K562 (cell line): Measurements from ENCODE around the gene TANK. TPM values are rescaled to one million over a fixed set of nuclear protein-coding genes. Genes with fewer than 3 reads are reported as not detected.

Experiments
- ATAC-seq: fragments of 200-7000 bp; cut with Tn5 transposase; 3 replicates; pipeline ENCODE4 v1.9.1; 2020; ENCODE audit warnings: moderate library complexity
- BruUV-seq: library from RNA; stranded (reverse); fragments of 400-500 nt; replicated peaks from 2 replicates; lab custom pipeline; 2021; lab: Mats Ljungman, UMichigan
- CTCF ChIA-PET: fragments of 300-600 bp; formaldehyde crosslinking; extraction: SDS; loops from one replicate; lab custom pipeline; 2021; ENCODE audit warnings: low intra/inter-chr PET ratio; lab: Yijun Ruan, JAX
- POLR2A ChIA-PET: fragments of 300-600, 350-650 bp; sonication (Branson Sonifier 250); formaldehyde crosslinking; extraction: SDS; loops from one replicate; lab custom pipeline; 2021; ENCODE audit warnings: antibody characterized with exemption, inconsistent platforms; lab: Yijun Ruan, JAX
- DNase-seq, 4 experiments: peaks; one replicate each; pipeline versions ENCODE4 v3.0.0 to v3.0.0-alpha.2; 2011 to 2018; ENCODE audit warnings: low spot score in 3 of 4, mixed read lengths in 3 of 4; ENCODE audit errors: extremely low read depth in 1 of 4
- FAIRE-seq: peaks from 2 replicates; lab custom pipeline; 2011; peaks lifted over from hg19 to GRCh38; lab: Jason Lieb, UNC
- H2AFZ ChIP-seq: 2 replicates; pipeline ENCODE4 v1.6.0; 2011; ENCODE audit warnings: low read depth, low read length, control low read depth, inconsistent platforms
- H3K27ac ChIP-seq: fragments of 200-600 bp; 3 replicates; pipeline ENCODE4 v1.8.0; 2011; ENCODE audit warnings: low read depth, mild to moderate bottlenecking, control low read depth, inconsistent platforms, low read length, moderate library complexity, mixed read lengths; ENCODE audit errors: extremely low read depth
- H3K27me3 ChIP-seq, 2 experiments: fragments of 300-600 bp in 1 of 2; 2 replicates in 1 of 2; 3 replicates in 1 of 2; pipeline versions ENCODE4 v1.6.0 to v1.8.0; 2011; ENCODE audit warnings: inconsistent platforms in 2 of 2, low read length in 2 of 2, mild to moderate bottlenecking in 1 of 2, mixed read lengths in 1 of 2, moderate library complexity in 1 of 2; ENCODE audit not compliant: control insufficient read depth in 2 of 2, insufficient read depth in 2 of 2
- H3K36me3 ChIP-seq: fragments of 300-600 bp; 3 replicates; pipeline ENCODE4 v1.8.0; 2011; ENCODE audit warnings: mild to moderate bottlenecking, low read length, inconsistent platforms; ENCODE audit not compliant: control insufficient read depth, insufficient read depth
- H3K4me1 ChIP-seq, 2 experiments: fragments of 200-600 bp in 1 of 2; replicated peaks in 1 of 2; 2 replicates in 1 of 2; 3 replicates in 1 of 2; pipeline versions ENCODE4 v1.5.1 to v1.8.0; 2011; ENCODE audit warnings: inconsistent platforms in 2 of 2, low read length in 2 of 2, mild to moderate bottlenecking in 1 of 2, mixed read lengths in 1 of 2, moderate library complexity in 1 of 2; ENCODE audit not compliant: control insufficient read depth in 2 of 2, insufficient read depth in 2 of 2
- H3K4me2 ChIP-seq: 2 replicates; pipeline ENCODE4 v1.6.1; 2011; ENCODE audit warnings: low read length, control low read depth, inconsistent platforms, mixed read lengths; ENCODE audit not compliant: insufficient read depth
- H3K4me3 ChIP-seq: fragments of 200-600 bp; sonication (generic), shearing (Covaris generic); 2 replicates; pipeline ENCODE4 v1.5.1; 2016; ENCODE audit warnings: control low read depth, inconsistent platforms
- H3K79me2 ChIP-seq: fragments of 200-600 bp; 3 replicates; pipeline ENCODE4 v1.8.0; 2011; ENCODE audit warnings: low read length, inconsistent platforms; ENCODE audit not compliant: control insufficient read depth, insufficient read depth
- H3K9ac ChIP-seq, 2 experiments: 2 replicates each; pipeline versions ENCODE4 v1.6.0 to v1.6.1; 2011; ENCODE audit warnings: low read depth in 2 of 2, low read length in 2 of 2, control low read depth in 1 of 2, inconsistent platforms in 1 of 2, mild to moderate bottlenecking in 1 of 2, mixed read lengths in 1 of 2; ENCODE audit not compliant: insufficient read depth in 1 of 2
- H3K9me1 ChIP-seq: one replicate; pipeline ENCODE4 v1.6.0; 2011; ENCODE audit warnings: inconsistent platforms, mild to moderate bottlenecking, low read length, moderate library complexity; ENCODE audit not compliant: control insufficient read depth, insufficient read depth
- H3K9me3 ChIP-seq: replicated peaks from 2 replicates; pipeline ENCODE4 v1.5.1; 2011; ENCODE audit warnings: low read depth, low read length, inconsistent platforms; ENCODE audit not compliant: control insufficient read depth, insufficient read depth
- H4K20me1 ChIP-seq: replicated peaks from 2 replicates; pipeline ENCODE4 v1.6.1; 2011; ENCODE audit warnings: low read length, inconsistent platforms, mixed read lengths; ENCODE audit not compliant: control insufficient read depth, insufficient read depth
- MAFG ChIP-seq: fragments of 450-650 bp; conservative IDR thresholded peaks from 2 replicates; pipeline ENCODE4 v1.6.1; 2016; ENCODE audit warnings: missing genetic modification characterization, missing compliant biosample characterization
- MGA ChIP-seq: fragments of 450-650 bp; IDR thresholded peaks from 2 replicates; pipeline ENCODE4 v1.6.1; 2016; ENCODE audit warnings: mild to moderate bottlenecking, moderate library complexity
- MITF ChIP-seq: IDR thresholded peaks from 2 replicates; pipeline ENCODE4 v1.6.1; 2014; ENCODE audit warnings: antibody characterized with exemption
- NFE2 ChIP-seq: IDR thresholded peaks from 2 replicates; pipeline ENCODE4 v1.6.1; 2014; ENCODE audit warnings: antibody characterized with exemption, low read depth
- NFRKB ChIP-seq: fragments of 450-650 bp; IDR thresholded peaks from 2 replicates; pipeline ENCODE4 v1.6.1; 2016; ENCODE audit warnings: low read depth
- RAD21 ChIP-seq, 2 experiments: fragments of 250-450 bp in 1 of 2; fragments of 450-650 bp in 1 of 2; sonication (Bioruptor Pico) in 1 of 2; formaldehyde crosslinking in 1 of 2; IDR thresholded peaks in 1 of 2; conservative IDR thresholded peaks in 1 of 2; 2 replicates each; pipeline versions ENCODE4 v1.4.0 to v1.8.0; 2020 to 2022; ENCODE audit warnings: mild to moderate bottlenecking in 2 of 2, moderate library complexity in 1 of 2
- RHOXF2B ChIP-seq: fragments of 250-450 bp; sonication (Bioruptor Pico); conservative IDR thresholded peaks from 2 replicates; pipeline ENCODE4 v1.5.1; 2021
- ZNF551 ChIP-seq: fragments of 250-450 bp; sonication (Bioruptor Pico); IDR thresholded peaks from 2 replicates; pipeline ENCODE4 v1.5.0; 2021; ENCODE audit warnings: mild to moderate bottlenecking, moderate library complexity
- WGBS: fragments of 100-300 bp; shearing (Covaris generic); methylation state at CpG from one replicate; pipeline ENCODE4 v1.1.6; 2016; ENCODE audit warnings: low coverage, mixed read lengths; ENCODE audit not compliant: insufficient coverage; ENCODE audit errors: missing lambda C conversion rate; 5-methylcytosine and 5-hydroxymethylcytosine counted together
- in situ Hi-C: fragments of 300-500 bp; cut with MboI; formaldehyde crosslinking; loops from 4 replicates; pipeline ENCODE4 v1.15.0; 2018; ENCODE audit warnings: inconsistent platforms, mixed read lengths
- intact Hi-C: fragments of 100-400 bp; cut with micrococcal nuclease; formaldehyde crosslinking; loops from 2 replicates; pipeline ENCODE4 v1.14.2; 2022
- polyA plus RNA-seq, 8 experiments: library from polyadenylated mRNA; depleted of rRNA in 4 of 8; stranded (reverse) in 5 of 8; unstranded in 3 of 8; fragments of >200 nt; fragmentation: Nextera tagmentation in 2 of 8; fragmentation: Illumina TruSeq in 1 of 8; extraction: Ambion mirVana in 2 of 8; extraction: Trizol in 1 of 8; gene quantifications; 2 replicates each; pipeline versions ENCODE4 v1.2.1 to v1.2.3, GENCODE V29; 2011 to 2014; ENCODE audit warnings: inconsistent platforms in 1 of 8, missing spikeins in 1 of 8
- total RNA-seq, 7 experiments: library from RNA; depleted of rRNA in 6 of 7; stranded (reverse); fragments of >200 nt in 6 of 7; fragmentation: Illumina TruSeq in 2 of 7; extraction: Trizol in 2 of 7; gene quantifications; 2 replicates each; pipeline versions ENCODE4 v1.2.1 to v1.2.3, GENCODE V29; 2011 to 2021; ENCODE audit warnings: low replicate concordance in 1 of 7

TANK gene
- total and polyA plus RNA-seq, 9 of the 15 experiments (the other 6 are each of a cell fraction or from before 2014, with no cell fraction given) = 43.0 to 91.5 (median 54.4) TPM

- Histone ChIP-seq H3K4me2 (peak overlapping the region; percentile 49), H3K36me3 (no peaks in the 10 kb centered on the region), H3K27me3 (no peaks in the 10 kb centered on the region), H3K27ac (no peak overlapping the region), H3K9ac (0 out of 4 replicates have a peak overlapping the region, but pooled peaks of 1 of the 2 experiments have one; percentile 12), H2AFZ (peak overlapping the region; percentile 53; the same call in 1 of the 2 replicates), H3K4me1 (no peaks in the 10 kb centered on the region), H4K20me1 (no peaks in the 10 kb centered on the region), H3K79me2 (no peaks in the 10 kb centered on the region), H3K4me3 (no peak overlapping the region), H3K9me1 (no peaks in the 10 kb centered on the region), H3K9me3 (no peaks in the 10 kb centered on the region)
- no TSS peak for BruUV-seq
- DNase-seq (no peak), ATAC-seq (peak; percentile 71), FAIRE-seq (no peak)
- intact Hi-C loops (no loop called here), in situ Hi-C loops (no loop called here)
- 15% methylated on average over 8 of the region's 8 CpGs for WGBS
- ChIA-PET POLR2A (no interaction called here), CTCF (no interaction called here)
- TF ChIP-seq NFE2 (0 out of 2 replicates have a peak, but pooled peaks have one; percentile 26), MGA (peak; percentile 31; the same call in 1 of the 2 replicates), MITF (no peak), NFRKB (no peak), RHOXF2B (no peak), MAFG (tag) (peak; percentile 59; the same call in 1 of the 2 replicates), ZNF551 (CRISPR knock-in tag) (no peak), RAD21 (CRISPR knock-in tag; conservative IDR thresholded peaks at IDR 0.05 in 1 of 2, IDR thresholded peaks at IDR 0.05 in 1 of 2) (0 out of 4 replicates have a peak, but pooled peaks of 1 of the 2 experiments have one; percentile 13)
These were observed 29.9 kb upstream of the TANK start for GRCh38 chr2:161130354-161130753.
